HG03159 (cell line): ENCODE results near the gene NEU1.

Experiments used
- ATAC-seq: cut with Tn5 transposase; IDR thresholded peaks from one replicate; pipeline ENCODE4 v1.9.1; 2021; ENCODE audit warnings: mild to moderate bottlenecking, moderate library complexity; ENCODE audit not compliant: unreplicated experiment

NEU1 gene

GRCh38 chr6:31896856-31897611, 34.4 kb upstream of the NEU1 start:
- no peak for ATAC-seq

GRCh38 chr6:31896493-31896855, 33.9 kb upstream of the NEU1 start:
- no peak for ATAC-seq

- no peak for ATAC-seq
Observed at GRCh38 chr6:31892821-31893220, 30.2 kb upstream of the NEU1 start.

- ATAC-seq = no peak
Observed at GRCh38 chr6:31889331-31889972, 26.8 kb upstream of the NEU1 start.

GRCh38 chr6:31888276-31889258, 25.9 kb upstream of the NEU1 start:
- ATAC-seq = no peak

GRCh38 chr6:31887173-31888007, 24.8 kb upstream of the NEU1 start:
- ATAC-seq = no peak

- ATAC-seq = no peak
Observed at GRCh38 chr6:31886541-31886991, 23.9 kb upstream of the NEU1 start.

GRCh38 chr6:31884528-31885035, 22.0 kb upstream of the NEU1 start:
- no peak for ATAC-seq

- no peak for ATAC-seq
Observed at GRCh38 chr6:31883676-31884075, 21.1 kb upstream of the NEU1 start.

- no peak for ATAC-seq
Observed at GRCh38 chr6:31882344-31882743, 19.7 kb upstream of the NEU1 start.

- no peak for ATAC-seq
Observed at GRCh38 chr6:31881136-31881859, 18.7 kb upstream of the NEU1 start.

- no peak for ATAC-seq
Observed at GRCh38 chr6:31880616-31881015, 18.0 kb upstream of the NEU1 start.

GRCh38 chr6:31879901-31880300, 17.3 kb upstream of the NEU1 start:
- no peak for ATAC-seq

GRCh38 chr6:31879143-31879542, 16.5 kb upstream of the NEU1 start:
- no peak for ATAC-seq

GRCh38 chr6:31878726-31879125, 16.1 kb upstream of the NEU1 start, which contains the start of gene SLC44A4:
Gene SLC44A4 (minus strand): TSS chr6:31878997. CDS start chr6:31878980, 17 bp downstream.
- ATAC-seq = no peak

- ATAC-seq = no peak
Observed at GRCh38 chr6:31878222-31878621, 15.6 kb upstream of the NEU1 start.

GRCh38 chr6:31877651-31878161, 15.1 kb upstream of the NEU1 start:
- ATAC-seq = no peak

- ATAC-seq = no peak
Observed at GRCh38 chr6:31877125-31877650, 14.6 kb upstream of the NEU1 start.

- ATAC-seq = no peak
Observed at GRCh38 chr6:31876357-31876756, 13.7 kb upstream of the NEU1 start.
